GM21367 (cell line): ENCODE data around the gene SLC25A45.

ENCODE experiments used
- ATAC-seq: cut with Tn5 transposase; IDR thresholded peaks from one replicate; pipeline ENCODE4 v1.9.1; 2021; ENCODE audit not compliant: unreplicated experiment

Gene SLC25A45

DNA sequence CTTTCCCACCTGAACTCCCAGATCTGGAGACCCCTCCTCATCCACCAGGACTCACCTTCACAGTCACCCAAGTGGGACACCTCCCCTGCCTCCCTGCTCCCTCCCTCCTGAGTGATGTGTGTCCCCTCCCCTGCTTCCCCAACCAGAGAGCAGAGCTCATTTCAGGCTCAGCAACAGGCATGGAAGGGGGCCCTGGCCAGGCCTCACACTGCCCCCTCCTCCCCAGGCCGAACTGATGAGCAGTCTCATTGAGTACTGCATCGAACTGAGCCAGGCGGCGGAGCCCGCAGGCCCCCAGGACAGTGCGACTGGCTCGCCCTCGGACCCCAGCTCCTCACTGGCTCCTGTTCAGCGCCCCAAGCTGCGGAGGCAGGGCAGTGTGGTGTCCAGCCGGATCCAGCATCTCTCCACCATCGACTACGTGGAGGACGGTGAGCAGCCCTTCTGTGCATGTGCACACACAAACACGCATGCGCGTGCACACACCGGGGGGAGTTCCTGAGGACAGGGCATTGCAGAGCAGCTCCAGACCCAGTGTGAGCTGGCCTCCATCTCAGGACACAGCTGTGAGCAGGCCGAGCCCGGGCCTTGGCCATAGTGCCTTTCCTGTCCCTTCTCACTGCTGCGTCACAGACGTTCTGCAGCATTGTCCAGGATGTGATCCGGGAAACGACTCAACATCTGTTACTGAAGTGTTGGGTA is 22.3 kb upstream of the SLC25A45 start:
- no peak for ATAC-seq

- ATAC-seq = no peak
Measured at GRCh38 chr11:65404210-65404609, 21.8 kb upstream of the SLC25A45 start.

DNA sequence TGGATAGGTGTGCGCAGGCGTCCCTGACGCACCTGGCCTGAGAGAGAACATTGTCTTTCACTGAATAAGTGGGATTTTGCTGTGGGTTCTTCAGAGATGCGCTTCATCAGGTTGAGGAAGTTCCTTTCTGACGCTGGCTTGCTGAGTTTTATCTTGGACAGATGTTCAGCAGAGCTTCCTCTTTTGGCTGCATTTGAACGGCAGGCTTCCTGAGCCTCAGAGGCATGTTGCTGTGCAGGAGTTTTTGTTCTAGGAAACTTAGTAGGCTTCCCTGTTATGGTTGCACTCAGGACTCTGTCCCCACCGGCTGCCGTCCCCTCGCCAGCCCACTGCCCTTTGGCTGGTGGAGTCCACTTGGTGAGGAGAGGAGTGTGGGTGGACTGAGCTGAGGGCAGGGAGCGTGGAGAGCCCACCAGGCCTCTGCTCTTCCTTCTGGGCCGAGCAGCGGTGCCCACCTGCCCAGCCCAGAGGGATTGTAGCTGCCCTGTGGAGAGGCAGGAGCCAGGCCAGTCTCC is 21.2 kb upstream of the SLC25A45 start:
- no peak for ATAC-seq

DNA sequence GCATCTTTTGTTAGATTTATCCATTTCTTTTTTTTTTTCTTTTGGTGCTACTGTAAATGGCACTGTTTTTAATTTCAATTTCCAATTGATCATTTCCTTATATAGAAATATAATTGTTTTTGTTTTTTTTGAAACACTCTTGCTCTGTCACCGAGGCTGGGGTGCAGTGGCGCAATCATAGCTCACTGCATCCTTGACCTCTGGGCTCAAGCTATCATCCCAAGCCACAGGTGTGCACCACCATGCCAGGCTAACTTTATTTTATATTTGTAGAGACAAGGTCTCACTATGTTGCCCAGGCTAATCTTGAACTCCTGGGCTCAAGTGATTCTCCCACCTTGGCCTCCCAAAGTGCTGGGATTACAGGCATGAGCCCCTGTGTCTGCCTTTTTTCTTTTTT is 20.3 kb upstream of the SLC25A45 start:
- ATAC-seq = no peak

DNA sequence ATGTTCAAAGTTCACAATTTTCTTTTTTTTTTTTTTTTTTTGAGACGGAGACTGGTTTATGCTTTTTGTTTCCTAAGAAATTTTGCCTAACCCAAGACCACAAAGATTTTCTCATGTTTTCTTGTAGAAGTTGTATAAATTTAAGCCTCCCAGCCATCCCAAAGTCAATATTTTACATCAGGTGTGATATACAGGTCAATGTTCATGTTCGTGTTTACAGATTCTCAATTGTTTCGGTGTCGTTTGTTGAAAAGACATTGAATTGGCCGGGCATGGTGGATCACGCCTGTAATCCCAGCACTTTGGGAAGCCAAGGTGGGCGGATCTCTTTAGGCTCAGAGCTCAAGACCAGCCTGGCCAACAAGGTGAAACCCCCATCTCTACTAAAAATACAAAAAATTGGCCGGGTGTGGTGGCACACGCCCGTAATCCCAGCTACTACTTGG is 19.4 kb upstream of the SLC25A45 start:
- no peak for ATAC-seq

GRCh38 chr11:65401073-65401802 is 18.8 kb upstream of the SLC25A45 start:
- ATAC-seq = no peak

- no peak for ATAC-seq
Measured at GRCh38 chr11:65400307-65401072, 18.0 kb upstream of the SLC25A45 start.

GRCh38 chr11:65399845-65400244 is 17.4 kb upstream of the SLC25A45 start:
- no peak for ATAC-seq

DNA sequence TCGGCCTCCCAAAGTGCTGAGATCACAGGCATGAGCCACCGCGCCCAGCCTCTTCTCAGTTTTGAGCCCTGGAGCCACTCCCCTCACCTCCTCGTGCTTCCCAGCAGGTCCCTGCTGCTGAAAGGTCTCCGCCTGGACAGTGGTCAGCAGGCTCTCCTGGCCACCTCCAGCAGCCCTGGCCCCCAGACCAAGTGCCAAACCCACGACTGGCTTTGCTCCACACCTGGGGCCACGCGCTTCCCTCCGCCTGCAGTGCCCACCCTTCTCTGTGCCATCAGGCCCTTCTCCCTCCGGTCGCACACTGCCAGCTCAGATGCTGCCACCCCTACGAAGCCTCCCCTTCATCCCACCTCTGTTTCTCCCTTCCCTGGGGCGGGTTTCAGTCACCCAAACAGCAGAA is 16.8 kb upstream of the SLC25A45 start:
- ATAC-seq = no peak

- ATAC-seq = no peak
Measured at GRCh38 chr11:65398362-65398910, 16.0 kb upstream of the SLC25A45 start.

DNA sequence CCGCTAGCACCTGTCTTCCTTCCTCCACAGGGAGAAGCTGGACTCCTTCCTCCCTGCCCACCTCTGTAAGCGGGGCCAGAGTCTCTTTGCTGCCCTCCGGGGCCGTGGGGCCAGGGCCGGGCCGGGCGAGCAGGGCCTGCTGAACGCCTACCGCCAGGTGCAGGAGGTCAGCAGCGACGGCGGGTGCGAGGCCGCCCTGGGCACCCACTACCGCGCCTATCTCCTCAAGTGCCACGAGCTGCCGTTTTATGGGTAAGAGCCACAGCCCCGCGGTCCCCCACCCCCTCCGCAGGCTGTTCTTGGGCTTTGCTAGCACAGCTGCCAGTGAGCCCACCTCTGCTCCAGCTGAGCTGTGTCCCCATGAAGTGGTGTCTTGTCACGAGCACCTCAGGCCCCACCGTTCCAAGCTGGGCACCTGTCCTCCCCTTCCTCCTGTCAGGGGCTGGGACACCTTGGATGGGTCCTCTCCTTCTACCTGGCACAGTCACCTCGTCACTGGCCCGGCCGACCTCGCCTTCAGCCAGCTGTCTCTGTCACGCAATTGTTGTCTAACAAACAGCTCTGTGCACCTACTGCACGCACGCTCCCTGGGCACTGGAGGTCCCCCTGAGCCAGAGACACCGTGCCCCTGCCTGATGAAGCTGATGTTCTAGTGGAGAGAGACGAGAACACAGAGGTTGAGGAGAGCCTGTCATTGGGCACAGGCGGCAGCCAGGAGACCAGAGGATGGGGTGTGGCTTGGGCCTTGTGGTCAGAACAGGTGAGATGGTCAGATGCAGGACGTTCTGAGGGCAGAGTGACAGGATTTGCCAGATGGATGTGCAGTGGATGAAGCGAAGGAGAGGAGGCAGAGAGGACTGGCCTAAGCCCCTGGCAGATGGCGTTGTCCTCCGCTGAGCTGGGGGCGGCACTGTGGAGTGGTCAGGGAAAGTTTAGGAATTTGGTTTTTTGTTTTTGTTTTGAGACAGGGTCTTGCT is 14.6 kb upstream of the SLC25A45 start:
- no peak for ATAC-seq

DNA sequence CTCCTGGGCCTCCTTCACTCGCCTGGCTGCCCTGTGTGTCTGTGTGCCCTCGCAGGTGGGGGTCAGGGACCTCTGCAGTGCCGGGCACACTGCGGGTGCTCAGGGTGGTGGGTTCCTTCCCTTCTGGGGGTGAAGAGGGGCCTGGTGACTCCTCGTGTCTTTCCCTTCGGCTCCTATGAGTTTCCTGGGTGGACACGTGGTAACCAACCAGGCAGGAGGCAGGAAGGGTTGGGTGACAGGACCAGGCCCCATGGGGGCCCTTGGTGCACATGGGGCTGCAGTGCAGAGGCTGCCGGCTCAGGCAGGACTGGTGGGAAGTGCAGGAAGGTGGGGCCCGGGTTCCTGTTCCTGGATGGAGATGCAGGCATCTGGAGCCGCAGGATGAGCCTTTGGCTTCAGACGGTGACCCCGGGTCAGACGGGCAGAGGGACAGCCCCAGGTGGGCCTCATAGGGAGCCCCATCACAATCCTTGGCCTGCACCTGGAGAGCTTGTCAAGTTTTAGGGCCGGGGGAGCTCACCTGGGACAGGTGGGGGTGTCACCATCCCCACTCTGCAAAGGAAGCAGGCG is 13.6 kb upstream of the SLC25A45 start:
- no peak for ATAC-seq

- no peak for ATAC-seq
Measured at GRCh38 chr11:65394125-65394536, 11.7 kb upstream of the SLC25A45 start.

- no peak for ATAC-seq
Measured at GRCh38 chr11:65393513-65394079, 11.2 kb upstream of the SLC25A45 start.

- ATAC-seq = no peak
Measured at GRCh38 chr11:65392899-65393298, 10.5 kb upstream of the SLC25A45 start.

- ATAC-seq = no peak
Measured at GRCh38 chr11:65392186-65392829, 9.9 kb upstream of the SLC25A45 start.

GRCh38 chr11:65390996-65391395 is 8.6 kb upstream of the SLC25A45 start:
- ATAC-seq = no peak

GRCh38 chr11:65390099-65390941 is 7.9 kb upstream of the SLC25A45 start:
- ATAC-seq = no peak
